HG02759 (cell line): ENCODE results near the gene CTNNAL1.
"Not testable (repeated sequence)": the region's sequence is repeated elsewhere in the genome, so short reads cannot be mapped to it uniquely, and the experiment has no call there.

ENCODE experiments used
- ATAC-seq: cut with Tn5 transposase; IDR thresholded peaks from one replicate; pipeline ENCODE4 v1.9.1; 2021; ENCODE audit warnings: mild to moderate bottlenecking, moderate library complexity; ENCODE audit not compliant: unreplicated experiment

CTNNAL1 gene

GRCh38 chr9:108997112-108997511 lies 16.2 kb downstream of the CTNNAL1 start:
- no peak for ATAC-seq

- no peak for ATAC-seq
Measured at GRCh38 chr9:108996643-108997042, 16.7 kb downstream of the CTNNAL1 start.

- peak; percentile 96 for ATAC-seq
Measured at GRCh38 chr9:108994695-108995094, 18.6 kb downstream of the CTNNAL1 start.

GRCh38 chr9:108991479-108991878 lies 21.8 kb downstream of the CTNNAL1 start:
- no peak for ATAC-seq

- ATAC-seq, result no peak
Measured at GRCh38 chr9:108983885-108984284, 29.4 kb downstream of the CTNNAL1 start.

- no peak for ATAC-seq
Measured at GRCh38 chr9:108980893-108981292, 32.4 kb downstream of the CTNNAL1 start.

GRCh38 chr9:108978205-108978604 lies 35.1 kb downstream of the CTNNAL1 start:
- no peak for ATAC-seq

- ATAC-seq, result no peak
Measured at GRCh38 chr9:108973895-108974294, 39.4 kb downstream of the CTNNAL1 start.

- ATAC-seq, result no peak
Measured at GRCh38 chr9:108972626-108973209, 40.6 kb downstream of the CTNNAL1 start.

- no peak for ATAC-seq
Measured at GRCh38 chr9:108972186-108972585, 41.1 kb downstream of the CTNNAL1 start.

GRCh38 chr9:108971392-108971791 lies 41.9 kb downstream of the CTNNAL1 start:
- ATAC-seq, result not testable (repeated sequence)

GRCh38 chr9:108967916-108968315 lies 45.4 kb downstream of the CTNNAL1 start:
- no peak for ATAC-seq

GRCh38 chr9:108963459-108964143 lies 49.7 kb downstream of the CTNNAL1 start:
- ATAC-seq, result no peak

- no peak for ATAC-seq
Measured at GRCh38 chr9:108961151-108961550, 52.1 kb downstream of the CTNNAL1 start.

- no peak for ATAC-seq
Measured at GRCh38 chr9:108960331-108960730, 53.0 kb downstream of the CTNNAL1 start.

- ATAC-seq, result no peak
Measured at GRCh38 chr9:108956631-108957026, 56.7 kb downstream of the CTNNAL1 start.

- ATAC-seq, result no peak
Measured at GRCh38 chr9:108956022-108956630, 57.2 kb downstream of the CTNNAL1 start.

GRCh38 chr9:108953983-108954574 lies 59.2 kb downstream of the CTNNAL1 start:
- ATAC-seq, result no peak

- no peak for ATAC-seq
Measured at GRCh38 chr9:108951578-108951977, 61.7 kb downstream of the CTNNAL1 start.

- no peak for ATAC-seq
Measured at GRCh38 chr9:108950168-108950567, 63.1 kb downstream of the CTNNAL1 start.

GRCh38 chr9:108939975-108940374 lies 73.3 kb downstream of the CTNNAL1 start:
- no peak for ATAC-seq
